Stomach (tissue), 4 donors: Measurements from ENCODE around the gene ARL3.

ENCODE experiments used
- CTCF ChIP-seq, 7 experiments: fragments of 450-650 bp in 4 of 7; fragments of 200-600 bp in 3 of 7; sonication (generic) in 3 of 7; IDR thresholded peaks; one replicate each; pipeline ENCODE4 v1.5.1; 2016 to 2019; ENCODE audit warnings: antibody characterized with exemption in 7 of 7, control low read depth in 2 of 7, mild to moderate bottlenecking in 1 of 7
- POLR2A ChIP-seq, 4 donors: fragments of 450-650 bp; IDR thresholded peaks; one replicate each; pipeline ENCODE4 v1.6.1; 2016; ENCODE audit warnings: antibody characterized with exemption in 4 of 4, control low read depth in 2 of 4, mild to moderate bottlenecking in 1 of 4, moderate library complexity in 1 of 4
- POLR2AphosphoS5 ChIP-seq, 3 donors: sonication (generic); formaldehyde crosslinking; IDR thresholded peaks; one replicate each; pipeline ENCODE4 v1.6.1; 2016; ENCODE audit warnings: antibody characterized with exemption in 3 of 3

- TF ChIP-seq POLR2AphosphoS5 (IDR thresholded peaks at IDR 0.05): no peak
- no peak for TF ChIP-seq CTCF (IDR thresholded peaks at IDR 0.05)
- TF ChIP-seq POLR2A (IDR thresholded peaks at IDR 0.05): no peak
Measured at GRCh38 chr10:102712089-102712488, 2.1 kb downstream of the ARL3 start.
